A549 (cell line): ENCODE results near the gene CAMP. TPM values are rescaled to one million over a fixed set of nuclear protein-coding genes. Genes with fewer than 3 reads are reported as not detected.
A peak's percentile ranks its signal among the peaks of the same experiment; 100 is the strongest.

Source experiments
- ATAC-seq, 2 experiments: fragments of 200-7000 bp in 1 of 2; fragments of >200 bp in 1 of 2; cut with Nextera tagmentation in 1 of 2; cut with Tn5 transposase in 1 of 2; 3 replicates each; pipeline versions ENCODE4 v1.8.0 to v1.9.1; 2018 to 2020; ENCODE audit warnings: mild to moderate bottlenecking in 1 of 2, moderate library complexity in 1 of 2
- CTCF ChIA-PET: fragments of 300-600 bp; sonication (Branson Sonifier 250); formaldehyde crosslinking; extraction: SDS; loops from one replicate; lab custom pipeline; 2021; ENCODE audit warnings: antibody characterized with exemption, inconsistent platforms; lab: Yijun Ruan, JAX
- POLR2A ChIA-PET: fragments of 350-600 bp; formaldehyde crosslinking; extraction: SDS; loops from one replicate; lab custom pipeline; 2021; ENCODE audit warnings: antibody characterized with exemption, inconsistent platforms; lab: Yijun Ruan, JAX
- DNase-seq, 2 experiments: peaks; one replicate each; pipeline versions ENCODE4 v3.0.0 to v3.0.0-alpha.2; 2011 to 2016; ENCODE audit warnings: low read depth in 1 of 2, low spot score in 1 of 2
- FAIRE-seq: peaks from 2 replicates; lab custom pipeline; 2011; peaks lifted over from hg19 to GRCh38; lab: Jason Lieb, UNC
- H3K27ac ChIP-seq, 2 experiments: fragments of >200 bp; sonication (Bioruptor Twin); formaldehyde crosslinking; 3 replicates each; pipeline ENCODE4 v1.5.1; 2016 to 2017
- H3K4me1 ChIP-seq: fragments of >200 bp; sonication (Bioruptor Twin); formaldehyde crosslinking; 3 replicates; pipeline ENCODE4 v1.6.1; 2016
- H3K4me2 ChIP-seq: fragments of >200 bp; sonication (Bioruptor Twin); formaldehyde crosslinking; 3 replicates; pipeline ENCODE4 v1.6.1; 2016
- H3K4me3 ChIP-seq: fragments of >200 bp; sonication (Bioruptor Twin); formaldehyde crosslinking; 3 replicates; pipeline ENCODE4 v1.5.1; 2016
- H3K9me3 ChIP-seq: fragments of >200 bp; sonication (Bioruptor Twin); formaldehyde crosslinking; 3 replicates; pipeline ENCODE4 v1.6.1; 2016
- CHD4 ChIP-seq: fragments of 200-600 bp; sonication (generic); IDR thresholded peaks from 2 replicates; pipeline ENCODE4 v1.6.1; 2016; ENCODE audit warnings: antibody characterized with exemption, mild to moderate bottlenecking, borderline replicate concordance
- EHF ChIP-seq: fragments of 250-450 bp; sonication (Bioruptor Pico); IDR thresholded peaks from 2 replicates; pipeline ENCODE4 v1.5.0; 2020; ENCODE audit warnings: mild to moderate bottlenecking
- EHMT2 ChIP-seq: fragments of 200-600 bp; sonication (generic); IDR thresholded peaks from 2 replicates; pipeline ENCODE4 v1.6.1; 2016; ENCODE audit warnings: antibody characterized with exemption, low read depth, mild to moderate bottlenecking, moderate library complexity
- EP300 ChIP-seq, 2 experiments: fragments of >200 bp; sonication (Bioruptor Twin); formaldehyde crosslinking; IDR thresholded peaks; 2 replicates in 1 of 2; 3 replicates in 1 of 2; pipeline ENCODE4 v1.6.1; 2016 to 2017
- FOSB ChIP-seq: fragments of 250-450 bp; sonication (Bioruptor Pico); IDR thresholded peaks from 2 replicates; pipeline ENCODE4 v1.5.0; 2020; ENCODE audit warnings: mild to moderate bottlenecking, moderate library complexity
- GATA3 ChIP-seq: IDR thresholded peaks from 2 replicates; pipeline ENCODE4 v1.6.1; 2012; ENCODE audit warnings: borderline replicate concordance
- HDAC2 ChIP-seq: fragments of 200-600 bp; sonication (generic); IDR thresholded peaks from 2 replicates; pipeline ENCODE4 v1.6.1; 2016
- HES2 ChIP-seq: fragments of >200 bp; sonication (Bioruptor Twin); formaldehyde crosslinking; IDR thresholded peaks from 2 replicates; pipeline ENCODE4 v1.6.1; 2016
- HEYL ChIP-seq: fragments of 250-450 bp; sonication (Bioruptor Pico); IDR thresholded peaks from 2 replicates; pipeline ENCODE4 v1.8.0; 2021; ENCODE audit warnings: mild to moderate bottlenecking, moderate library complexity
- HOXA7 ChIP-seq: fragments of 250-450 bp; sonication (Bioruptor Pico); IDR thresholded peaks from 2 replicates; pipeline ENCODE4 v1.5.0; 2020; ENCODE audit warnings: mild to moderate bottlenecking, moderate library complexity
- JUN ChIP-seq, 2 experiments: fragments of >200 bp; sonication (Bioruptor Twin); formaldehyde crosslinking; IDR thresholded peaks; 2 replicates in 1 of 2; 3 replicates in 1 of 2; pipeline ENCODE4 v1.6.1; 2016 to 2017
- JUNB ChIP-seq: fragments of >200 bp; sonication (Bioruptor Twin); formaldehyde crosslinking; IDR thresholded peaks from 2 replicates; pipeline ENCODE4 v1.6.1; 2016
- KDM1A ChIP-seq: fragments of 200-600 bp; sonication (generic); IDR thresholded peaks from 2 replicates; pipeline ENCODE4 v1.6.1; 2016; ENCODE audit warnings: low read depth, mild to moderate bottlenecking
- MAFK ChIP-seq: fragments of 450-650 bp; IDR thresholded peaks from 2 replicates; pipeline ENCODE4 v1.6.1; 2014; ENCODE audit not compliant: partially characterized antibody
- MAZ ChIP-seq: fragments of 150-350 bp; IDR thresholded peaks from 2 replicates; pipeline ENCODE4 v1.6.1; 2014; ENCODE audit warnings: antibody characterized with exemption, low read depth, low read length, borderline replicate concordance
- PBX3 ChIP-seq: IDR thresholded peaks from 2 replicates; pipeline ENCODE4 v1.6.1; 2012
- PHF8 ChIP-seq: fragments of 200-600 bp; sonication (generic); IDR thresholded peaks from 2 replicates; pipeline ENCODE4 v1.6.1; 2016; ENCODE audit warnings: low read depth, mild to moderate bottlenecking, antibody characterized with exemption, moderate library complexity, borderline replicate concordance
- POLR2A ChIP-seq: IDR thresholded peaks from 2 replicates; pipeline ENCODE4 v1.6.1; 2012; ENCODE audit warnings: mild to moderate bottlenecking, low read length
- RAD21 ChIP-seq, 2 experiments: fragments of >200 bp in 1 of 2; sonication (Bioruptor Twin) in 1 of 2; formaldehyde crosslinking in 1 of 2; IDR thresholded peaks in 1 of 2; conservative IDR thresholded peaks in 1 of 2; 2 replicates in 1 of 2; 3 replicates in 1 of 2; pipeline ENCODE4 v1.6.1; 2012 to 2018; ENCODE audit warnings: inconsistent platforms in 1 of 2
- RARB ChIP-seq: fragments of 250-450 bp; sonication (Bioruptor Pico); IDR thresholded peaks from 2 replicates; pipeline ENCODE4 v1.8.0; 2021; ENCODE audit warnings: mild to moderate bottlenecking, moderate library complexity
- RNF2 ChIP-seq: fragments of 200-600 bp; sonication (generic); IDR thresholded peaks from 2 replicates; pipeline ENCODE4 v1.6.1; 2016; ENCODE audit warnings: low read depth, mild to moderate bottlenecking, antibody characterized with exemption, moderate library complexity, borderline replicate concordance
- TP53 ChIP-seq: fragments of 250-450 bp; sonication (Bioruptor Pico); IDR thresholded peaks from 2 replicates; pipeline ENCODE4 v1.5.0; 2021; ENCODE audit warnings: mild to moderate bottlenecking, moderate library complexity
- ZC3H11A ChIP-seq: fragments of 450-650 bp; IDR thresholded peaks from 2 replicates; pipeline ENCODE4 v1.6.1; 2014; ENCODE audit warnings: antibody characterized with exemption, mild to moderate bottlenecking
- ZFP36 ChIP-seq: fragments of 450-650 bp; IDR thresholded peaks from 2 replicates; pipeline ENCODE4 v1.6.1; 2014; ENCODE audit warnings: borderline replicate concordance; ENCODE audit not compliant: partially characterized antibody
- WGBS: methylation state at CpG from one replicate; pipeline ENCODE4 v1.1.6; 2017; ENCODE audit errors: missing lambda C conversion rate; 5-methylcytosine and 5-hydroxymethylcytosine counted together
- polyA plus RNA-seq, 4 experiments: library from polyadenylated mRNA; depleted of rRNA in 3 of 4; stranded (reverse); fragments of >200 nt; fragmentation: RNase III in 1 of 4; extraction: RNeasy Plus Mini Kit Qiagen cat#74134 plus additional on column Dnase treatment in 1 of 4; gene quantifications; 2 replicates in 3 of 4; 3 replicates in 1 of 4; pipeline ENCODE4 v1.2.3, GENCODE V29; 2011 to 2017
- TF ChIP-seq, protein P1 (sequence below): fragments of >200 bp; sonication (Bioruptor Twin); formaldehyde crosslinking; IDR thresholded peaks from 3 replicates; pipeline ENCODE4 v1.5.1; 2016
- TF ChIP-seq, protein P2 (sequence below): IDR thresholded peaks from 2 replicates; pipeline ENCODE4 v1.6.1; 2012; ENCODE audit warnings: low read depth, borderline replicate concordance

The CAMP gene
- polyA plus RNA-seq, 2 of the 4 experiments (the other 2 are of a cell fraction): not detected

- Histone ChIP-seq H3K4me3 (peak overlapping the region; percentile 75), H3K27ac (peak overlapping the region; percentile 23 to 95; a peak in 3 of 6 replicates), H3K4me2 (peak overlapping the region; percentile 71), H3K4me1 (peaks cover 6% of the 10 kb centered on the region; the same call in 1 of the 3 replicates), H3K9me3 (no peaks in the 10 kb centered on the region)
- ChIA-PET CTCF (interaction anchor here (1.0 to 2.6 kb wide), 5 partner anchors 8 to 196 kb away, joined by 3 to 11 read pairs (median 4); no protein-coding TSS in a partner anchor), POLR2A (interaction anchor here (0.7 to 1.5 kb wide), 3 partner anchors 37 to 199 kb away, joined by 3 to 5 read pairs (median 3); partner anchors contain the start of genes CCDC51, CDC25A and TMA7)
- 75% methylated on average over 20 of the region's 20 CpGs for WGBS
- FAIRE-seq: no peak
- no peak for DNase-seq
- TF ChIP-seq EP300 (IDR thresholded peaks at IDR 0.05) (no peak), MAFK (no peak), HES2 (no peak), JUNB (no peak), ZFP36 (no peak), POLR2A (no peak), JUN (IDR thresholded peaks at IDR 0.05) (no peak), TP53 (CRISPR knock-in tag) (no peak), HOXA7 (CRISPR knock-in tag) (no peak), PHF8 (no peak), RAD21 (conservative IDR thresholded peaks at IDR 0.05 in 1 of 2, IDR thresholded peaks at IDR 0.05 in 1 of 2) (no peak), EHF (no peak), GATA3 (no peak), HEYL (CRISPR knock-in tag) (no peak)
- TF ChIP-seq, protein P1, sequence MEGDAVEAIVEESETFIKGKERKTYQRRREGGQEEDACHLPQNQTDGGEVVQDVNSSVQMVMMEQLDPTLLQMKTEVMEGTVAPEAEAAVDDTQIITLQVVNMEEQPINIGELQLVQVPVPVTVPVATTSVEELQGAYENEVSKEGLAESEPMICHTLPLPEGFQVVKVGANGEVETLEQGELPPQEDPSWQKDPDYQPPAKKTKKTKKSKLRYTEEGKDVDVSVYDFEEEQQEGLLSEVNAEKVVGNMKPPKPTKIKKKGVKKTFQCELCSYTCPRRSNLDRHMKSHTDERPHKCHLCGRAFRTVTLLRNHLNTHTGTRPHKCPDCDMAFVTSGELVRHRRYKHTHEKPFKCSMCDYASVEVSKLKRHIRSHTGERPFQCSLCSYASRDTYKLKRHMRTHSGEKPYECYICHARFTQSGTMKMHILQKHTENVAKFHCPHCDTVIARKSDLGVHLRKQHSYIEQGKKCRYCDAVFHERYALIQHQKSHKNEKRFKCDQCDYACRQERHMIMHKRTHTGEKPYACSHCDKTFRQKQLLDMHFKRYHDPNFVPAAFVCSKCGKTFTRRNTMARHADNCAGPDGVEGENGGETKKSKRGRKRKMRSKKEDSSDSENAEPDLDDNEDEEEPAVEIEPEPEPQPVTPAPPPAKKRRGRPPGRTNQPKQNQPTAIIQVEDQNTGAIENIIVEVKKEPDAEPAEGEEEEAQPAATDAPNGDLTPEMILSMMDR: no peak
- peak; percentile 46 to 56; a peak in 5 of 6 replicates for ATAC-seq
These were observed 17.0 kb downstream of the CAMP start for GRCh38 chr3:48240000-48240963.

DNA sequence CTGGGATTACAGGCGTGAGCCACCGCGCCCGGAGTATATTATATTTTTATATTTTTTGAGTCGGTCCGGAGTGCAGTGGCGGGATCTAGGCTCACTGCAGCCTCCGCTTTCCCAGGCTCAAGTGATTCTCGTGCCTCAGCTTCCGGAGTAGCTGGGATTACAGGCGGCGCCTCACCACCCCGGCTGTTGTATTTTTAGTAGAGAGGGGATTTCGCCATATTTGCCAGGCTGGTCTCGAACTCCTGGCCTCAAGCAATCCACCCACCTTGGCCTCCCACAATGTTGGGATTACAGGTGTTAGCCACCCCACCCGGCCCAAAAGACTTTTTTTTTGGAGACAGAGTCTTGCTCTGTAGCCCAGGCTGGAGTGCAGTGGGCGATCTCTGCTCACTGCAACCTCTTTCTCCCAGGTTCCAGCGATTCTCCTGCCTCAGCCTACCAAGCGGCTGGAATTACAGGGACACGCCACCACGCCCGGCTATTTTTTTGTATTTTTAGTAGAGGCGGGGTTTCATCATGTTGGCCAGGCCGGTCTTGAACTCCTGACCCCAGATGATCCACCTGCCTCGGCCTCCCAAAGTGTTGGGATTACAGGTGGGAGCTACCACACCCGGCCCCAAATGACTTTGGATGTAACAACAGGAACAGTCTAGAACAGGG is 18.6 kb downstream of the CAMP start:
- 86% methylated on average over 26 of the region's 26 CpGs for WGBS
- peaks cover 6% of the 10 kb centered on the region; the same call in 1 of the 3 replicates for H3K4me1 ChIP-seq
- FAIRE-seq (no peak), DNase-seq (no peak), ATAC-seq (no peak)
- no peaks in the 10 kb centered on the region for H3K9me3 ChIP-seq
- CTCF ChIA-PET: interaction anchor here (2.6 kb wide), 1 partner anchor 194 kb away, joined by 11 read pairs; no protein-coding TSS in a partner anchor
- POLR2A ChIA-PET: interaction anchor here (0.6 to 1.5 kb wide), 3 partner anchors 48 to 198 kb away, joined by 3 to 5 read pairs (median 3); partner anchors contain the start of genes CCDC51, CDC25A and TMA7
- no peak for TF ChIP-seq HDAC2
- no peak for TF ChIP-seq KDM1A
- no peak for TF ChIP-seq RNF2
- no peak for TF ChIP-seq ZC3H11A
- no peak for TF ChIP-seq HES2
- TF ChIP-seq, protein P2, sequence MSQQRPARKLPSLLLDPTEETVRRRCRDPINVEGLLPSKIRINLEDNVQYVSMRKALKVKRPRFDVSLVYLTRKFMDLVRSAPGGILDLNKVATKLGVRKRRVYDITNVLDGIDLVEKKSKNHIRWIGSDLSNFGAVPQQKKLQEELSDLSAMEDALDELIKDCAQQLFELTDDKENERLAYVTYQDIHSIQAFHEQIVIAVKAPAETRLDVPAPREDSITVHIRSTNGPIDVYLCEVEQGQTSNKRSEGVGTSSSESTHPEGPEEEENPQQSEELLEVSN: no peak
- TF ChIP-seq MAZ: no peak
- no peak for TF ChIP-seq RARB (CRISPR knock-in tag)
- TF ChIP-seq EP300 (IDR thresholded peaks at IDR 0.05): no peak
- TF ChIP-seq CHD4: no peak
- no peak for TF ChIP-seq FOSB (CRISPR knock-in tag)
- no peak for TF ChIP-seq EHMT2
- no peak for TF ChIP-seq PBX3
- no peak for TF ChIP-seq PHF8
- peak overlapping the region; percentile 72 for H3K4me2 ChIP-seq
- H3K4me3 ChIP-seq: peak overlapping the region; percentile 75
- H3K27ac ChIP-seq: peak overlapping the region; percentile 90 to 95
